H9 (cell line): Measurements from ENCODE around the gene NPHS1. TPM values are rescaled to one million over a fixed set of nuclear protein-coding genes. Genes with fewer than 3 reads are reported as not detected.

Source experiments
- DNase-seq: peaks from one replicate; pipeline ENCODE4 v3.0.0-alpha.2; 2017
- H2AFZ ChIP-seq: one replicate; pipeline ENCODE4 v1.6.1; 2013; ENCODE audit warnings: mild to moderate bottlenecking, low read length, control low read depth, moderate library complexity
- H2AK5ac ChIP-seq: 2 replicates; pipeline ENCODE4 v1.6.1; 2013; ENCODE audit warnings: low read length, control low read depth, mixed read lengths; ENCODE audit not compliant: insufficient read length
- H2BK120ac ChIP-seq: one replicate; pipeline ENCODE4 v1.6.1; 2013; ENCODE audit warnings: low read depth, mild to moderate bottlenecking, low read length, control low read depth, inconsistent platforms; ENCODE audit not compliant: poor library complexity, severe bottlenecking
- H2BK12ac ChIP-seq: 2 replicates; pipeline ENCODE4 v1.6.1; 2013; ENCODE audit warnings: low read length, control low read depth, mixed read lengths, low read depth; ENCODE audit not compliant: insufficient read length
- H2BK15ac ChIP-seq: 2 replicates; pipeline ENCODE4 v1.6.1; 2013; ENCODE audit warnings: low read depth, low read length, control low read depth
- H2BK20ac ChIP-seq: one replicate; pipeline ENCODE4 v1.6.1; 2013; ENCODE audit warnings: low read depth, mild to moderate bottlenecking, low read length, control low read depth, inconsistent platforms; ENCODE audit not compliant: poor library complexity, severe bottlenecking
- H2BK5ac ChIP-seq: 2 replicates; pipeline ENCODE4 v1.6.1; 2013; ENCODE audit warnings: low read length, control low read depth, mixed read lengths; ENCODE audit not compliant: insufficient read length
- H3K14ac ChIP-seq: 2 replicates; pipeline ENCODE4 v1.6.1; 2013; ENCODE audit warnings: low read length, control low read depth; ENCODE audit not compliant: insufficient read depth
- H3K18ac ChIP-seq: 2 replicates; pipeline ENCODE4 v1.6.1; 2013; ENCODE audit warnings: low read depth, mild to moderate bottlenecking, mixed read lengths, low read length, control low read depth; ENCODE audit not compliant: insufficient read length
- H3K23ac ChIP-seq: 2 replicates; pipeline ENCODE4 v1.6.1; 2013; ENCODE audit warnings: low read length, control low read depth, mixed read lengths, low read depth; ENCODE audit not compliant: insufficient read length
- H3K23me2 ChIP-seq: 2 replicates; pipeline ENCODE4 v1.6.1; 2013; ENCODE audit warnings: low read depth, mild to moderate bottlenecking, mixed read lengths, low read length, control low read depth; ENCODE audit not compliant: insufficient read length, poor library complexity, severe bottlenecking
- H3K27ac ChIP-seq: 2 replicates; pipeline ENCODE4 v1.5.1; 2013; ENCODE audit warnings: low read length, control low read depth, mixed read lengths, low read depth; ENCODE audit not compliant: insufficient read length
- H3K27me3 ChIP-seq: 2 replicates; pipeline ENCODE4 v1.6.1; 2013; ENCODE audit warnings: low read length, control low read depth, inconsistent platforms; ENCODE audit not compliant: insufficient read depth
- H3K4ac ChIP-seq: 2 replicates; pipeline ENCODE4 v1.6.1; 2013; ENCODE audit warnings: low read depth, mild to moderate bottlenecking, control low read depth, inconsistent platforms, low read length, moderate library complexity
- H3K4me1 ChIP-seq: 2 replicates; pipeline ENCODE4 v1.6.1; 2013; ENCODE audit warnings: low read length, control low read depth, inconsistent platforms; ENCODE audit not compliant: insufficient read depth
- H3K4me2 ChIP-seq: 2 replicates; pipeline ENCODE4 v1.6.1; 2013; ENCODE audit warnings: low read length, control low read depth, mixed read lengths; ENCODE audit not compliant: insufficient read length, insufficient read depth
- H3K56ac ChIP-seq: 2 replicates; pipeline ENCODE4 v1.6.1; 2013; ENCODE audit warnings: low read depth, mild to moderate bottlenecking, mixed read lengths, low read length, control low read depth; ENCODE audit not compliant: insufficient read length
- H3K79me1 ChIP-seq: 2 replicates; pipeline ENCODE4 v1.6.1; 2013; ENCODE audit warnings: low read depth, mild to moderate bottlenecking, moderate library complexity, low read length, control low read depth, inconsistent platforms; ENCODE audit not compliant: insufficient read depth, poor library complexity, severe bottlenecking
- H3K79me2 ChIP-seq: 2 replicates; pipeline ENCODE4 v1.6.1; 2013; ENCODE audit warnings: low read length, control low read depth, inconsistent platforms; ENCODE audit not compliant: insufficient read depth
- H3K9ac ChIP-seq: 2 replicates; pipeline ENCODE4 v1.6.1; 2013; ENCODE audit warnings: low read length, control low read depth, mixed read lengths; ENCODE audit not compliant: insufficient read length; ENCODE audit errors: extremely low read depth
- H3K9me3 ChIP-seq: one replicate; pipeline ENCODE4 v1.6.1; 2013; ENCODE audit warnings: low read depth, low read length, inconsistent platforms; ENCODE audit not compliant: control insufficient read depth
- H3T11ph ChIP-seq: one replicate; pipeline ENCODE4 v1.6.1; 2013; ENCODE audit warnings: mild to moderate bottlenecking, low read length, control low read depth, inconsistent platforms
- H4K20me1 ChIP-seq: one replicate; pipeline ENCODE4 v1.6.1; 2013; ENCODE audit not compliant: control insufficient read depth, insufficient read length, insufficient read depth
- H4K5ac ChIP-seq: 2 replicates; pipeline ENCODE4 v1.6.1; 2013; ENCODE audit warnings: low read depth, mild to moderate bottlenecking, mixed read lengths, low read length, control low read depth; ENCODE audit not compliant: insufficient read length
- H4K8ac ChIP-seq: replicated peaks from 2 replicates; pipeline ENCODE4 v1.6.1; 2013; ENCODE audit warnings: low read length, control low read depth, mixed read lengths, low read depth; ENCODE audit not compliant: insufficient read length
- H4K91ac ChIP-seq: 2 replicates; pipeline ENCODE4 v1.6.1; 2013; ENCODE audit warnings: low read depth, mild to moderate bottlenecking, moderate library complexity, mixed read lengths, low read length, control low read depth; ENCODE audit not compliant: insufficient read length
- H3K27ac Mint-ChIP-seq, 3 experiments: 2 replicates in 2 of 3; 3 replicates in 1 of 3; pipeline ENCODE4 v1.8.0; 2020 to 2021; ENCODE audit warnings: mixed read lengths in 3 of 3, mild to moderate bottlenecking in 1 of 3, moderate library complexity in 1 of 3
- H3K27me3 Mint-ChIP-seq: 2 replicates; pipeline ENCODE4 v1.8.0; 2021; ENCODE audit warnings: low read depth, mild to moderate bottlenecking, moderate library complexity, mixed read lengths
- H3K36me3 Mint-ChIP-seq, 3 experiments: 2 replicates in 2 of 3; 3 replicates in 1 of 3; pipeline ENCODE4 v1.8.0; 2020 to 2021; ENCODE audit warnings: low read depth in 3 of 3, mixed read lengths in 3 of 3; ENCODE audit not compliant: insufficient read depth in 1 of 3
- H3K4me1 Mint-ChIP-seq, 2 experiments: 2 replicates each; pipeline ENCODE4 v1.8.0; 2020; ENCODE audit warnings: mixed read lengths in 2 of 2
- H3K4me3 Mint-ChIP-seq, 2 experiments: 2 replicates in 1 of 2; 3 replicates in 1 of 2; pipeline ENCODE4 v1.8.0; 2020 to 2021; ENCODE audit warnings: mild to moderate bottlenecking in 2 of 2, mixed read lengths in 2 of 2, moderate library complexity in 1 of 2
- H3K9me3 Mint-ChIP-seq, 2 experiments: 2 replicates in 1 of 2; 3 replicates in 1 of 2; pipeline ENCODE4 v1.8.0; 2020; ENCODE audit warnings: mild to moderate bottlenecking in 2 of 2, mixed read lengths in 2 of 2, moderate library complexity in 1 of 2
- WGBS: extraction: QIAGEN DNeasy Blood & Tissue Kit; methylation state at CpG from one replicate; pipeline ENCODE4 v1.1.7; 2013; ENCODE audit warnings: missing lambda C conversion rate, low lambda C conversion rate, mixed read lengths; ENCODE audit not compliant: insufficient read length; ENCODE audit errors: extremely low coverage; 5-methylcytosine and 5-hydroxymethylcytosine counted together
- total RNA-seq: library from RNA; stranded (reverse); gene quantifications from 2 replicates; pipeline ENCODE4 v1.2.1, GENCODE V29; 2021
- TF ChIP-seq, protein P1 (sequence below): fragments of 200-600 bp; sonication (generic); conservative IDR thresholded peaks from 3 replicates; pipeline ENCODE4 v1.8.0; 2021; ENCODE audit warnings: antibody characterized with exemption, mild to moderate bottlenecking

Gene NPHS1
- total RNA-seq, 1 experiment from 2014 or later: 0.83 TPM

DNA sequence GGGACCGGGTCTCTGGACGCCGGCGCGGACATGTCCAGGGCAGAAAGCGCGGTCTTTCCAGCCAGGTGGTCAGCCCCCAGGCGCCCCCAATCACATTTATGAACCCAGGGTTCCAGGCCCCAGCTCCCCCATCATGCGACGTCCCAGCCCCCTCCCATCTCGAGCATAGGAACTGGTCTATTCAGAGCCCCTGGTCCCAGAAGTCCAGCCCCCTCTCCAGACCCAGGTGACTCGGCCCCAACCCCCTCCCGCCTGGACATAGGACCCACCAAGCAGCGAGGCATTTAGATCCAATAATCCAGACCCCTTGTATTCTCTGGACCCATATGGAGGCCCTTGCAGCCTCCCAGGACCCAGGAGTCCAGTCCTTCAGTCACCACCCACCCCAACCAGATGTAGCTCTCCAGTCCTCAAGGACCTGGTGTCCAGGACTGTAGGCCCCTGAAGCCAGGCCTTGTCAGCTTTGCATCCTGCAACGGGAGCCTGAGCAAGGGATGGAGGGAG lies 16.6 kb upstream of the NPHS1 start:
- Mint-ChIP-seq H3K4me3 (peak overlapping the region; percentile 63 to 88), H3K9me3 (no peaks in the 10 kb centered on the region; a peak in 1 of 5 replicates), H3K36me3 (peaks cover 3 to 8% (median 6%) of the 10 kb centered on the region in 3 experiments; a peak in 6 of 7 replicates), H3K27ac (peak overlapping the region in 1 of 3 experiments; percentile 51; a peak in 2 of 7 replicates), H3K27me3 (peaks cover 40% of the 10 kb centered on the region), H3K4me1 (peaks cover 14 to 35% of the 10 kb centered on the region in 2 experiments)
- TF ChIP-seq, protein P1, sequence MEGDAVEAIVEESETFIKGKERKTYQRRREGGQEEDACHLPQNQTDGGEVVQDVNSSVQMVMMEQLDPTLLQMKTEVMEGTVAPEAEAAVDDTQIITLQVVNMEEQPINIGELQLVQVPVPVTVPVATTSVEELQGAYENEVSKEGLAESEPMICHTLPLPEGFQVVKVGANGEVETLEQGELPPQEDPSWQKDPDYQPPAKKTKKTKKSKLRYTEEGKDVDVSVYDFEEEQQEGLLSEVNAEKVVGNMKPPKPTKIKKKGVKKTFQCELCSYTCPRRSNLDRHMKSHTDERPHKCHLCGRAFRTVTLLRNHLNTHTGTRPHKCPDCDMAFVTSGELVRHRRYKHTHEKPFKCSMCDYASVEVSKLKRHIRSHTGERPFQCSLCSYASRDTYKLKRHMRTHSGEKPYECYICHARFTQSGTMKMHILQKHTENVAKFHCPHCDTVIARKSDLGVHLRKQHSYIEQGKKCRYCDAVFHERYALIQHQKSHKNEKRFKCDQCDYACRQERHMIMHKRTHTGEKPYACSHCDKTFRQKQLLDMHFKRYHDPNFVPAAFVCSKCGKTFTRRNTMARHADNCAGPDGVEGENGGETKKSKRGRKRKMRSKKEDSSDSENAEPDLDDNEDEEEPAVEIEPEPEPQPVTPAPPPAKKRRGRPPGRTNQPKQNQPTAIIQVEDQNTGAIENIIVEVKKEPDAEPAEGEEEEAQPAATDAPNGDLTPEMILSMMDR: no peak
- H2BK120ac ChIP-seq: no peak overlapping the region
- H2BK15ac ChIP-seq: no peak overlapping the region
- no peak overlapping the region for H3T11ph ChIP-seq
- H2BK5ac ChIP-seq: no peak overlapping the region
- no peak overlapping the region for H3K4ac ChIP-seq
- H3K18ac ChIP-seq: no peak overlapping the region
- H3K4me1 ChIP-seq: peaks cover 8% of the 10 kb centered on the region; the same call in 1 of the 2 replicates
- H3K14ac ChIP-seq: no peak overlapping the region
- peak overlapping the region; percentile 76 for H3K4me2 ChIP-seq
- DNase-seq: no peak
- H2BK20ac ChIP-seq: no peak overlapping the region
- H3K56ac ChIP-seq: no peak overlapping the region
- H2BK12ac ChIP-seq: no peak overlapping the region
- WGBS: no CpG with 5 or more reads among the region's 15 CpGs
- no peak overlapping the region for H3K23ac ChIP-seq
- H4K8ac ChIP-seq: no peak overlapping the region
- H4K91ac ChIP-seq: no peak overlapping the region
- H2AK5ac ChIP-seq: no peak overlapping the region
- no peak overlapping the region for H3K9ac ChIP-seq
- H4K5ac ChIP-seq: no peak overlapping the region
- no peaks in the 10 kb centered on the region for H4K20me1 ChIP-seq
- H3K79me1 ChIP-seq: no peaks in the 10 kb centered on the region
- no peaks in the 10 kb centered on the region for H3K79me2 ChIP-seq
- peaks cover 5% of the 10 kb centered on the region; the same call in 1 of the 2 replicates for H3K27me3 ChIP-seq
- H3K27ac ChIP-seq: no peak overlapping the region
- no peaks in the 10 kb centered on the region for H3K9me3 ChIP-seq
- no peak overlapping the region for H2AFZ ChIP-seq
- H3K23me2 ChIP-seq: peaks cover 14% of the 10 kb centered on the region
